HEK293 (cell line): ENCODE results near the gene PRKAB2.

ENCODE experiments used
- CTCF ChIP-seq: fragments of 450-650 bp; formaldehyde crosslinking; IDR thresholded peaks from 2 replicates; pipeline ENCODE4 v1.5.1; 2016; ENCODE audit warnings: missing biosample characterization, missing genetic modification characterization
- TCF7L2 ChIP-seq: IDR thresholded peaks from 2 replicates; pipeline ENCODE4 v1.6.1; 2011; ENCODE audit warnings: low read depth, mild to moderate bottlenecking, inconsistent platforms, low read length, moderate library complexity, borderline replicate concordance
- ZBTB11 ChIP-seq: fragments of 450-650 bp; formaldehyde crosslinking; conservative IDR thresholded peaks from 2 replicates; pipeline ENCODE4 v1.5.1; 2016; ENCODE audit warnings: low read depth, missing biosample characterization, missing genetic modification characterization
- ZBTB7A ChIP-seq: fragments of 450-650 bp; formaldehyde crosslinking; IDR thresholded peaks from 2 replicates; pipeline ENCODE4 v1.5.1; 2016; ENCODE audit warnings: low read depth, missing biosample characterization, missing genetic modification characterization
- ZNF24 ChIP-seq: fragments of 450-650 bp; formaldehyde crosslinking; IDR thresholded peaks from 2 replicates; pipeline ENCODE4 v1.5.1; 2016; ENCODE audit warnings: missing biosample characterization, missing genetic modification characterization
- ZNF274 ChIP-seq, 2 experiments: fragments of 200-500 bp in 1 of 2; fragments of 450-650 bp in 1 of 2; sonication (Bioruptor generic) in 1 of 2; formaldehyde crosslinking in 1 of 2; IDR thresholded peaks; 2 replicates each; pipeline versions ENCODE4 v1.5.1 to v1.6.1; 2014 to 2016; ENCODE audit warnings: borderline replicate concordance in 1 of 2, inconsistent platforms in 1 of 2, low read length in 1 of 2, missing biosample characterization in 1 of 2, missing genetic modification characterization in 1 of 2
- ZNF335 ChIP-seq: fragments of 450-650 bp; formaldehyde crosslinking; conservative IDR thresholded peaks from 2 replicates; pipeline ENCODE4 v1.5.1; 2016; ENCODE audit warnings: missing biosample characterization, missing genetic modification characterization
- ZNF391 ChIP-seq: fragments of 450-650 bp; formaldehyde crosslinking; IDR thresholded peaks from 2 replicates; pipeline ENCODE4 v1.5.1; 2016; ENCODE audit warnings: low read depth, missing biosample characterization, missing genetic modification characterization, borderline replicate concordance
- ZNF529 ChIP-seq: fragments of 450-650 bp; formaldehyde crosslinking; IDR thresholded peaks from 2 replicates; pipeline ENCODE4 v1.5.1; 2017; ENCODE audit warnings: missing genetic modification characterization, missing biosample characterization; ENCODE audit not compliant: insufficient replicate concordance
- ZNF530 ChIP-seq: fragments of 450-650 bp; formaldehyde crosslinking; IDR thresholded peaks from 2 replicates; pipeline ENCODE4 v1.5.1; 2016; ENCODE audit warnings: low read depth, missing biosample characterization, missing genetic modification characterization
- TF ChIP-seq, protein P1 (sequence below): fragments of 450-650 bp; formaldehyde crosslinking; IDR thresholded peaks from 2 replicates; pipeline ENCODE4 v1.5.1; 2016; ENCODE audit warnings: missing biosample characterization, missing genetic modification characterization

DNA sequence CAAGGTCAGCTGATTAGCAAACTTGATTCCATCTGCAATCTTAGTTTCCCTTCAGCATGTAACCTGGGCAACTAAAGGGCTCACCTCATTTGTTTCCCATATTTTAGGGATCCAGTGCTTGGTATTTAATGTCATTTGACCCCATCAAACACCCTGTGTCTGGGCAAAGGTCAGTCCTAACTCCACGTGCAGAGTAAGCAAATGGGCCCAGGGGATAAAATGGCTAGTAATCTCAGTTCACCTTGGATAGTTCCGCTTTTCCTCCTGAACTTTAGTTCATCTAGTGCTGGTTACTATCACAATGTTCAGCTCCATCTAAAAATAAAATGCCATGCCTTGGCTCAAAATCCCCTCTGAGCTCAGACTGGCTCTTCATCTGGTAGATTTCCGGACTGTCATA lies 19.5 kb downstream of the PRKAB2 start:
- TF ChIP-seq ZNF24 (tag by site-specific recombination) (no peak), ZNF335 (no peak), ZBTB7A (tag by site-specific recombination) (no peak), ZNF274 (IDR thresholded peaks at IDR 0.05; ENCODE audit: low read length) (no peak), ZNF274 (tag by site-specific recombination; IDR thresholded peaks at IDR 0.05; ENCODE audit: borderline replicate concordance) (no peak), TCF7L2 (no peak), CTCF (tag by site-specific recombination) (no peak), ZNF529 (tag by site-specific recombination) (no peak), ZNF530 (tag by site-specific recombination) (no peak), ZBTB11 (tag by site-specific recombination) (no peak), ZNF391 (tag by site-specific recombination) (no peak)
- TF ChIP-seq, protein P1, sequence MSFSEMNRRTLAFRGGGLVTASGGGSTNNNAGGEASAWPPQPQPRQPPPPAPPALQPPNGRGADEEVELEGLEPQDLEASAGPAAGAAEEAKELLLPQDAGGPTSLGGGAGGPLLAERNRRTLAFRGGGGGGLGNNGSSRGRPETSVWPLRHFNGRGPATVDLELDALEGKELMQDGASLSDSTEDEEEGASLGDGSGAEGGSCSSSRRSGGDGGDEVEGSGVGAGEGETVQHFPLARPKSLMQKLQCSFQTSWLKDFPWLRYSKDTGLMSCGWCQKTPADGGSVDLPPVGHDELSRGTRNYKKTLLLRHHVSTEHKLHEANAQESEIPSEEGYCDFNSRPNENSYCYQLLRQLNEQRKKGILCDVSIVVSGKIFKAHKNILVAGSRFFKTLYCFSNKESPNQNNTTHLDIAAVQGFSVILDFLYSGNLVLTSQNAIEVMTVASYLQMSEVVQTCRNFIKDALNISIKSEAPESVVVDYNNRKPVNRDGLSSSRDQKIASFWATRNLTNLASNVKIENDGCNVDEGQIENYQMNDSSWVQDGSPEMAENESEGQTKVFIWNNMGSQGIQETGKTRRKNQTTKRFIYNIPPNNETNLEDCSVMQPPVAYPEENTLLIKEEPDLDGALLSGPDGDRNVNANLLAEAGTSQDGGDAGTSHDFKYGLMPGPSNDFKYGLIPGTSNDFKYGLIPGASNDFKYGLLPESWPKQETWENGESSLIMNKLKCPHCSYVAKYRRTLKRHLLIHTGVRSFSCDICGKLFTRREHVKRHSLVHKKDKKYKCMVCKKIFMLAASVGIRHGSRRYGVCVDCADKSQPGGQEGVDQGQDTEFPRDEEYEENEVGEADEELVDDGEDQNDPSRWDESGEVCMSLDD (tag by site-specific recombination) = no peak
